Tibial nerve (tissue), 4 donors: ENCODE measurements around the gene PIEZO1. TPM values are rescaled to one million over a fixed set of nuclear protein-coding genes. Genes with fewer than 3 reads are reported as not detected.

Source experiments
- DNase-seq, 2 donors: peaks; one replicate each; pipeline ENCODE4 v3.0.0-alpha.2; 2019; ENCODE audit warnings: low spot score in 2 of 2
- H3K27ac ChIP-seq, 4 donors: fragments of 200-600 bp; sonication (generic) in 3 of 4; one replicate each; pipeline ENCODE4 v1.5.1; 2017 to 2019; ENCODE audit warnings: mild to moderate bottlenecking in 1 of 4
- H3K27me3 ChIP-seq, 2 donors: fragments of 200-600 bp; sonication (generic) in 1 of 2; one replicate each; pipeline versions ENCODE4 v1.5.1 to v1.6.0; 2017 to 2019
- H3K36me3 ChIP-seq, 3 donors: fragments of 200-600 bp; sonication (generic); one replicate each; pipeline ENCODE4 v1.5.1; 2018 to 2019
- H3K4me1 ChIP-seq, 4 donors: fragments of 200-600 bp; sonication (generic) in 3 of 4; one replicate each; pipeline ENCODE4 v1.5.1; 2017 to 2019
- H3K4me3 ChIP-seq, 4 donors: fragments of 200-600 bp; sonication (generic) in 3 of 4; one replicate each; pipeline ENCODE4 v1.5.1; 2017 to 2019; ENCODE audit warnings: mild to moderate bottlenecking in 1 of 4, moderate library complexity in 1 of 4
- H3K9me3 ChIP-seq, 4 donors: fragments of 200-600 bp; sonication (generic) in 3 of 4; one replicate each; pipeline ENCODE4 v1.5.1; 2017 to 2019
- CTCF ChIP-seq, 5 experiments: fragments of 200-600 bp in 3 of 5; fragments of 450-650 bp in 2 of 5; sonication (generic) in 3 of 5; IDR thresholded peaks; one replicate each; pipeline ENCODE4 v1.5.1; 2016 to 2019; ENCODE audit warnings: antibody characterized with exemption in 5 of 5, mild to moderate bottlenecking in 3 of 5, moderate library complexity in 2 of 5
- EP300 ChIP-seq, 2 donors: sonication (generic); formaldehyde crosslinking; IDR thresholded peaks; one replicate each; pipeline ENCODE4 v1.6.1; 2017; ENCODE audit warnings: antibody characterized with exemption in 2 of 2, mild to moderate bottlenecking in 1 of 2
- POLR2A ChIP-seq, 2 donors: fragments of 450-650 bp; IDR thresholded peaks; one replicate each; pipeline ENCODE4 v1.6.1; 2017; ENCODE audit warnings: antibody characterized with exemption in 2 of 2, mild to moderate bottlenecking in 2 of 2, moderate library complexity in 2 of 2
- WGBS, 2 donors: methylation state at CpG; one replicate each; pipeline ENCODE4 v1.1.5; 2018; 5-methylcytosine and 5-hydroxymethylcytosine counted together
- total RNA-seq, 4 donors: library from RNA; depleted of rRNA; stranded (reverse); fragments of >200 nt; gene quantifications; one replicate each; pipeline ENCODE4 v1.1.0, GENCODE V29; 2016

PIEZO1 gene
- total RNA-seq, 4 donors from 2014 or later = 90.5 to 309 (median 165) TPM

- Histone ChIP-seq H3K4me3 (no peak overlapping the region), H3K27me3 (no peaks in the 10 kb centered on the region), H3K36me3 (peaks cover 0 to 70% (median 3%) of the 10 kb centered on the region in 3 donors), H3K4me1 (peaks cover 0 to 29% (median 17%) of the 10 kb centered on the region in 4 donors), H3K9me3 (no peaks in the 10 kb centered on the region), H3K27ac (no peak overlapping the region)
- no peak for DNase-seq
- TF ChIP-seq EP300 (IDR thresholded peaks at IDR 0.05) = no peak
- no peak for TF ChIP-seq CTCF (IDR thresholded peaks at IDR 0.05)
- no peak for TF ChIP-seq POLR2A (IDR thresholded peaks at IDR 0.05)
- 87 to 91% methylated on average over 15 to 22 of the region's 33 CpGs for WGBS, 2 donors
These were observed 44.9 kb downstream of the PIEZO1 start for GRCh38 chr16:88739977-88740726.

- Histone ChIP-seq H3K4me1 (peaks cover 0 to 21% (median 10%) of the 10 kb centered on the region in 4 donors), H3K27ac (no peak overlapping the region), H3K36me3 (peaks cover 0 to 78% (median 5%) of the 10 kb centered on the region in 3 donors), H3K4me3 (no peak overlapping the region), H3K27me3 (no peaks in the 10 kb centered on the region), H3K9me3 (no peaks in the 10 kb centered on the region)
- TF ChIP-seq EP300 (IDR thresholded peaks at IDR 0.05) (no peak), CTCF (IDR thresholded peaks at IDR 0.05) (no peak), POLR2A (IDR thresholded peaks at IDR 0.05) (no peak)
- DNase-seq = no peak
- 83 to 84% methylated on average over 16 to 20 of the region's 22 CpGs for WGBS, 2 donors
These were observed 45.7 kb downstream of the PIEZO1 start for GRCh38 chr16:88739139-88739976.

- 86 to 90% methylated on average over 30 to 34 of the region's 41 CpGs for WGBS, 2 donors
These were observed 46.6 kb downstream of the PIEZO1 start for GRCh38 chr16:88738151-88739084.

More at GRCh38 chr16:88738151-88739084, 46.6 kb downstream of the PIEZO1 start:
- Histone ChIP-seq H3K9me3 (no peaks in the 10 kb centered on the region), H3K27ac (no peak overlapping the region), H3K4me3 (no peak overlapping the region), H3K27me3 (no peaks in the 10 kb centered on the region), H3K4me1 (peaks cover 0 to 11% (median 4%) of the 10 kb centered on the region in 4 donors), H3K36me3 (peaks cover 0 to 88% (median 5%) of the 10 kb centered on the region in 3 donors)
- no peak for TF ChIP-seq POLR2A (IDR thresholded peaks at IDR 0.05)
- no peak for TF ChIP-seq CTCF (IDR thresholded peaks at IDR 0.05)
- TF ChIP-seq EP300 (IDR thresholded peaks at IDR 0.05) = no peak
- DNase-seq = no peak
